ENCODE data around the gene EIF3K.

- TF ChIP-seq EZH2phosphoT487 (IDR thresholded peaks at IDR 0.05; ENCODE audit: low read length) (no peak), EZH2 (optimal IDR thresholded peaks at IDR 0.05; ENCODE audit: low read depth, low read length) (no peak)
- TF ChIP-seq, protein P1, sequence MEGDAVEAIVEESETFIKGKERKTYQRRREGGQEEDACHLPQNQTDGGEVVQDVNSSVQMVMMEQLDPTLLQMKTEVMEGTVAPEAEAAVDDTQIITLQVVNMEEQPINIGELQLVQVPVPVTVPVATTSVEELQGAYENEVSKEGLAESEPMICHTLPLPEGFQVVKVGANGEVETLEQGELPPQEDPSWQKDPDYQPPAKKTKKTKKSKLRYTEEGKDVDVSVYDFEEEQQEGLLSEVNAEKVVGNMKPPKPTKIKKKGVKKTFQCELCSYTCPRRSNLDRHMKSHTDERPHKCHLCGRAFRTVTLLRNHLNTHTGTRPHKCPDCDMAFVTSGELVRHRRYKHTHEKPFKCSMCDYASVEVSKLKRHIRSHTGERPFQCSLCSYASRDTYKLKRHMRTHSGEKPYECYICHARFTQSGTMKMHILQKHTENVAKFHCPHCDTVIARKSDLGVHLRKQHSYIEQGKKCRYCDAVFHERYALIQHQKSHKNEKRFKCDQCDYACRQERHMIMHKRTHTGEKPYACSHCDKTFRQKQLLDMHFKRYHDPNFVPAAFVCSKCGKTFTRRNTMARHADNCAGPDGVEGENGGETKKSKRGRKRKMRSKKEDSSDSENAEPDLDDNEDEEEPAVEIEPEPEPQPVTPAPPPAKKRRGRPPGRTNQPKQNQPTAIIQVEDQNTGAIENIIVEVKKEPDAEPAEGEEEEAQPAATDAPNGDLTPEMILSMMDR (IDR thresholded peaks at IDR 0.05; ENCODE audit: low read length) = no peak
Observed at GRCh38 chr19:38580080-38580479, 38.9 kb upstream of the EIF3K start.
